Measurements from ENCODE around the gene C14orf132.

C14orf132 gene

GRCh38 chr14:96038920-96039632 lies at the start of gene C14orf132:
C14orf132 (plus strand) TSS chr14:96039362; CDS start chr14:96039501, 139 bp downstream.
- DNase-seq, result peak; percentile 29

- DNase-seq, result no peak
Observed at GRCh38 chr14:95993768-95994592, 45.2 kb upstream of the C14orf132 start.

- DNase-seq, result no peak
Observed at GRCh38 chr14:95994593-95994928, 44.6 kb upstream of the C14orf132 start.

GRCh38 chr14:95998656-95999055 lies 40.5 kb upstream of the C14orf132 start:
- DNase-seq, result no peak

- DNase-seq, result no peak
Observed at GRCh38 chr14:96001866-96002497, 37.2 kb upstream of the C14orf132 start.

- DNase-seq, result no peak
Observed at GRCh38 chr14:96002498-96002884, 36.7 kb upstream of the C14orf132 start.

GRCh38 chr14:96011131-96011530 lies 28.0 kb upstream of the C14orf132 start:
- DNase-seq, result no peak

GRCh38 chr14:96011607-96012006 lies 27.6 kb upstream of the C14orf132 start:
- DNase-seq, result no peak

GRCh38 chr14:96012757-96013156 lies 26.4 kb upstream of the C14orf132 start:
- DNase-seq, result peak; percentile 26

GRCh38 chr14:96014176-96014575 lies 25.0 kb upstream of the C14orf132 start:
- no peak for DNase-seq

- no peak for DNase-seq
Observed at GRCh38 chr14:96016501-96017160, 22.5 kb upstream of the C14orf132 start.

- DNase-seq, result no peak
Observed at GRCh38 chr14:96017882-96018281, 21.3 kb upstream of the C14orf132 start.

GRCh38 chr14:96027431-96028355 lies 11.5 kb upstream of the C14orf132 start:
- no peak for DNase-seq

- no peak for DNase-seq
Observed at GRCh38 chr14:96029089-96029645, 10.0 kb upstream of the C14orf132 start.

GRCh38 chr14:96030108-96030760 lies 8.9 kb upstream of the C14orf132 start:
- DNase-seq, result no peak

- DNase-seq, result no peak
Observed at GRCh38 chr14:96031691-96032090, 7.5 kb upstream of the C14orf132 start.

GRCh38 chr14:96035456-96035855 lies 3.7 kb upstream of the C14orf132 start:
- DNase-seq, result no peak

- no peak for DNase-seq
Observed at GRCh38 chr14:96037891-96038557, 1.1 kb upstream of the C14orf132 start.

- no peak for DNase-seq
Observed at GRCh38 chr14:96038558-96038919, 623 bp upstream of the C14orf132 start.

GRCh38 chr14:96039633-96040311 lies 610 bp downstream of the C14orf132 start:
- DNase-seq, result no peak

Data from CD4-positive, alpha-beta T cell treated with Interleukin-15 for 1 hour (primary cell).